Measurements from ENCODE around the gene GREB1.

Gene GREB1

DNA sequence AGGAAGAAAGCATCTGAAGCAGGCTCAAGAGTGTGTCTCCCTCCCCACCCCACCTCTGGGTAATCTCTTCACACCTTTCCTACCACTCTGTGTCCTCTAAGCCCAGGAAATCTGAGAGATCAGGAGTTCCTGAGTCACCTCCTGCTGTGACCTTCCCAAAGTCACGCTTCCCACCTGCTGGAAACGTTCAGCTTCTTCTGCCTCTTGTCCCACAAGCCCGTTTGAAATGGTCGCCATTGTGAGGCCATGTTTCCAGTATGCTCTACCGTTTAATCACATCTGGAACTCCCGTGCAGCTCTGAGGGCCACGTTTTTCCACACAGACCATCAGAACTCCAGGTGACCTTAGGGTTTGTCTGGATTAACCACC, 25.9 kb downstream of the GREB1 start:
- Histone ChIP-seq H3K27me3 (ENCODE audit: control insufficient read depth, insufficient read depth, low read length) (no peaks in the 10 kb centered on the region), H3K4me3 (ENCODE audit: low read length) (no peak overlapping the region), H3K36me3 (ENCODE audit: control insufficient read depth, insufficient read depth, low read length) (no peaks in the 10 kb centered on the region), H3K9ac (ENCODE audit: low read length) (no peak overlapping the region), H3K4me1 (ENCODE audit: control insufficient read depth, insufficient read depth, low read length) (no peaks in the 10 kb centered on the region), H3K9me3 (ENCODE audit: control insufficient read depth, low read length) (no peaks in the 10 kb centered on the region)

GRCh38 chr2:11560806-11561205, 27.0 kb downstream of the GREB1 start:
- Histone ChIP-seq H3K9ac (ENCODE audit: low read length) (no peak overlapping the region), H3K36me3 (ENCODE audit: control insufficient read depth, insufficient read depth, low read length) (no peaks in the 10 kb centered on the region), H3K4me3 (ENCODE audit: low read length) (no peak overlapping the region), H3K4me1 (ENCODE audit: control insufficient read depth, insufficient read depth, low read length) (no peaks in the 10 kb centered on the region), H3K9me3 (ENCODE audit: control insufficient read depth, low read length) (no peaks in the 10 kb centered on the region), H3K27me3 (ENCODE audit: control insufficient read depth, insufficient read depth, low read length) (no peaks in the 10 kb centered on the region)

- H3K27me3 ChIP-seq (ENCODE audit: control insufficient read depth, insufficient read depth, low read length) = no peaks in the 10 kb centered on the region
- no peaks in the 10 kb centered on the region for H3K4me1 ChIP-seq (ENCODE audit: control insufficient read depth, insufficient read depth, low read length)
- H3K9ac ChIP-seq (ENCODE audit: low read length) = no peak overlapping the region
- H3K4me3 ChIP-seq (ENCODE audit: low read length) = no peak overlapping the region
- H3K9me3 ChIP-seq (ENCODE audit: control insufficient read depth, low read length) = no peaks in the 10 kb centered on the region
- H3K36me3 ChIP-seq (ENCODE audit: control insufficient read depth, insufficient read depth, low read length) = no peaks in the 10 kb centered on the region
Measured at GRCh38 chr2:11562011-11562410, 28.2 kb downstream of the GREB1 start.

GRCh38 chr2:11562476-11562875, 28.6 kb downstream of the GREB1 start:
- Histone ChIP-seq H3K9ac (ENCODE audit: low read length) (no peak overlapping the region), H3K4me3 (ENCODE audit: low read length) (no peak overlapping the region), H3K36me3 (ENCODE audit: control insufficient read depth, insufficient read depth, low read length) (no peaks in the 10 kb centered on the region), H3K4me1 (ENCODE audit: control insufficient read depth, insufficient read depth, low read length) (no peaks in the 10 kb centered on the region), H3K27me3 (ENCODE audit: control insufficient read depth, insufficient read depth, low read length) (no peaks in the 10 kb centered on the region), H3K9me3 (ENCODE audit: control insufficient read depth, low read length) (no peaks in the 10 kb centered on the region)

DNA sequence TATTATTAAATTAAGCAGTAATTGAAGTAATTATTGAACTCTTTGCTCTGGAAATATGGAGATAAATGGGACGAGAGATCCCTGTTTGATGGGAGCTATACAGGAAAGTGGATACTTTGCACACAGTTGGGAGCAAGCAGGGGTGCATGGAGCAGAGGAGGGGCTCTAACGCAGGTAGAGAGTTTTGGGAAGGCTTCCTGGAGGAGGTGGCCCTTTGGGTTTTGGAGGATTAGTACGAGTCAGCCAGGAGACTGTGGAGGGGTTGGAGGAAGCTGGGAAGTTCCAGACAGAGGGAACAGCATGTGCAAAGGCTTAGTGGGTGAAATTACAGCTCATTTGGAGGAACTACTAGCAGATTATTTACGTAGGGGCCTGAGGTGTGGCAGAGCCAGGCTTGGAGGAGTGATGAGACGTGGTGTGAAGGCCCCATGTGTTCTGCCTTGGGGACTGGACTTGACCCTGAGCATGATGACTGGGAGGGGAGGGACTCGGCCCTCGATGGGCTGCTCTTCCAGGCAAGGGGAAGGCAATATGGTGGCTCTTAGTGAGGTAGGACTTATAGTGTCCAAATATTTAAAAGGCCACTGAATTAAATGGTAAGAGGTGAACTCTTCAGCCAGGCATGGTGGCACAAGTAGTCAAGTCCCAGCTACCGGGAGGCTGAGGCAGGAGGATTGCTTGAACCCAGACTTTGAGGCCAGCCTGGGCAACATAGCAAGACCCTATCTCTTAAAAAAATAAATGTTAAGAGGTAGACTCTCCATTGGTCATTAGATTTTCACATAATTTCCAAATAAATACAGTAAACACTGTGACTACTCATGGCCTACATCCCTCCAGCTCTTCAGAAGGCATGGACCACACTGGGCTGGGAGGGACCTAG, 30.2 kb downstream of the GREB1 start:
- H3K36me3 ChIP-seq (ENCODE audit: control insufficient read depth, insufficient read depth, low read length) = no peaks in the 10 kb centered on the region

DNA sequence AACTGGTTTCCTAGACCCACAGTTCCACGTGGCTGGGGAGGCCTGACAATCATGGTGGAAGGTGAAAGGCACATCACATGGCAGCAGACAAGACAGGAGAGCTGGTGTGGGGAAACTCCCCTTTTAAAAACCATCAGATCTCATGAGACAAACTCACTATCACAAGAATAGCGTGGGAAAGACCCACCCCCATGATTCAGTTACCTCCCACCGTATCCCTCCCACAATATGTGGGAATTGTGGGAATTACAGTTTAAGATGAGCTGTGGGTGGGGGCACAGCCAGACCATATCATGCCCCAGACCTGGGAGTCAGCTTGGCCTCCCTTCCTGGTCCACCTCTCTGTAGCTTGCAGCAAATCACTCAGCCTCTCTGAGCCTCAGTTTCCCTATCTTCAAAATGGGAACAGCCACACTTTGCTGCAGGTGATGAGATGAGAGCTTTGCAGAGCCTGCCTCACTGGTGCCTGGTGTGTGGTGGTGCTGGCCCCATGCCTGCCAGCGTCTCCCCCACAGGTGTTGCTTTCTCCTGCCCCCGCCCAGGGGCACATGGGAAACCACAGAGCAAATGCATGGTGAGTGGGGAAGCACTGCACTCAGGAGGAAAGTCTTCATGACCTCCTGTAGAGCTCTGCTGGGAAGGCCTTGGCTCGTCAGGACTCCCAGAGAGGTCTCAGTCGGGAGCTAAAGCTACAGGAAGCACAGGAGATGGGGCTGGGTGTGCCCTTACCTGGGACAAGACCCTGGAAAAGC, 31.1 kb downstream of the GREB1 start:
- H3K9ac ChIP-seq (ENCODE audit: low read length) = no peak overlapping the region
- no peaks in the 10 kb centered on the region for H3K9me3 ChIP-seq (ENCODE audit: control insufficient read depth, low read length)
- no peaks in the 10 kb centered on the region for H3K4me1 ChIP-seq (ENCODE audit: control insufficient read depth, insufficient read depth, low read length)
- H3K27me3 ChIP-seq (ENCODE audit: control insufficient read depth, insufficient read depth, low read length) = no peaks in the 10 kb centered on the region
- no peaks in the 10 kb centered on the region for H3K36me3 ChIP-seq (ENCODE audit: control insufficient read depth, insufficient read depth, low read length)
- no peak overlapping the region for H3K4me3 ChIP-seq (ENCODE audit: low read length)

More for the DNA sequence above, 30.2 kb downstream of the GREB1 start:
- Histone ChIP-seq H3K4me3 (ENCODE audit: low read length) (no peak overlapping the region), H3K9me3 (ENCODE audit: control insufficient read depth, low read length) (no peaks in the 10 kb centered on the region), H3K9ac (ENCODE audit: low read length) (no peak overlapping the region), H3K27me3 (ENCODE audit: control insufficient read depth, insufficient read depth, low read length) (no peaks in the 10 kb centered on the region), H3K4me1 (ENCODE audit: control insufficient read depth, insufficient read depth, low read length) (no peaks in the 10 kb centered on the region)

DNA sequence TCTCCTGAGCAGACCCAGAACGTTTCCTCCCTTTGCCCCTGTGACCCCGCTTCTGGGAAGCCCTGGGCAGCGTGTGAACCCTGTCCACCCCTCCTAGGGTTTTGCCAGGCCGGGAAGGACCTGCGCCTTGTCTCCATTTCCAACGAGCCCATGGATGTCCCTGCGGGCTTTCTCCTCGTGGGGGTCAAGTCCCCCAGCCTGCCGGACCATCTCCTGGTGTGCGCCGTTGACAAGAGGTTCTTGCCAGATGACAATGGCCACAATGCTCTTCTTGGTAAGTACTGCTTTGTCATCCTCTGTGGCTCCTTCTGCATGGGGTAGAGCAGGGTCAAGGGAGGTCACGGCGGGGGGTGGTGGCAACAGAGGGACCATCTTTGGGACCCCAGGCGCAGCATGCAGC, 32.5 kb downstream of the GREB1 start:
- H3K27me3 ChIP-seq (ENCODE audit: control insufficient read depth, insufficient read depth, low read length) = no peaks in the 10 kb centered on the region
- H3K9me3 ChIP-seq (ENCODE audit: control insufficient read depth, low read length) = no peaks in the 10 kb centered on the region
- H3K4me1 ChIP-seq (ENCODE audit: control insufficient read depth, insufficient read depth, low read length) = no peaks in the 10 kb centered on the region
- H3K4me3 ChIP-seq (ENCODE audit: low read length) = no peak overlapping the region
- H3K9ac ChIP-seq (ENCODE audit: low read length) = no peak overlapping the region
- no peaks in the 10 kb centered on the region for H3K36me3 ChIP-seq (ENCODE audit: control insufficient read depth, insufficient read depth, low read length)

DNA sequence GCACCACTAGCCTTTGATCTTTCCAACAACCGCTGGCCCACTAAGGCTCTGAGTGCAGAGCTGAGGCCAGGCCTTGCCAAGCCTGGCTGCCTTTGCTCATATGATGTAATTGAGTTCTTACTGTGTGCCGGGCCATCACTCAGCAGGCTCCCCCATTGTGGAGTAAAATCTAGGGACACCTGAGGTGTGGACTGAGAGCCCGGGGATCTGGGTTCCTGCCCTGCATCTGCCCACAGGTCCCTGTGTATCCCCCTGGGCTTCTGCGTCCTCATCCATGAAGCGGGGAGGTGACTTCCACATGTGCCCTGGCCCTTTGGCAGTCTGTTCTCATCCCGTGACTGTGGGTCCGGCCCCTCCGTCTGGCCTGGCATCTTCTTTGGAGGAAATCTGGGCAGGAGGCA, 33.8 kb downstream of the GREB1 start:
- Histone ChIP-seq H3K36me3 (ENCODE audit: control insufficient read depth, insufficient read depth, low read length) (no peaks in the 10 kb centered on the region), H3K4me1 (ENCODE audit: control insufficient read depth, insufficient read depth, low read length) (no peaks in the 10 kb centered on the region), H3K9me3 (ENCODE audit: control insufficient read depth, low read length) (no peaks in the 10 kb centered on the region)

DNA sequence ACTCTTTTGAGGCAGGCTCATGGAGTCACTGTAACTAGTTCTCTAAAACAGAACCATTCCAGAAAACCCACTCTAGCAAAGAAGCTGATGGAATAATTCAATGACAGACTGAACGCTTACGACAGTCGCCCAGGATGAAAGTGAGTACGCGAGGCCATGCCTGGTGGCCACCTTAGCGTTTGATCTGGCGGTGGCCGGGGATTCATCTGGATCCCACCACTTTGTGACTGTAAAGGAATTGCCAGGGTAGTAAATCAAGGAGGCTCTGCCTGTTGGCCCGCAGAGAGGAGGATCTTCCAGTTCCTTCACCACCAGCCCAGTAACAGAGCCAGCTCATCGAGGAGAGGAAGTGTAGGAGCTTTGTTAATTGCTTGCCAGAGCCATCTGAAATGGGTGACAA, 34.6 kb downstream of the GREB1 start:
- H3K27me3 ChIP-seq (ENCODE audit: control insufficient read depth, insufficient read depth, low read length) = no peaks in the 10 kb centered on the region
- H3K9ac ChIP-seq (ENCODE audit: low read length) = no peak overlapping the region
- H3K36me3 ChIP-seq (ENCODE audit: control insufficient read depth, insufficient read depth, low read length) = no peaks in the 10 kb centered on the region
- no peaks in the 10 kb centered on the region for H3K9me3 ChIP-seq (ENCODE audit: control insufficient read depth, low read length)
- no peak overlapping the region for H3K4me3 ChIP-seq (ENCODE audit: low read length)
- H3K4me1 ChIP-seq (ENCODE audit: control insufficient read depth, insufficient read depth, low read length) = no peaks in the 10 kb centered on the region

More for the DNA sequence above, 33.8 kb downstream of the GREB1 start:
- Histone ChIP-seq H3K27me3 (ENCODE audit: control insufficient read depth, insufficient read depth, low read length) (no peaks in the 10 kb centered on the region), H3K9ac (ENCODE audit: low read length) (no peak overlapping the region), H3K4me3 (ENCODE audit: low read length) (no peak overlapping the region)

DNA sequence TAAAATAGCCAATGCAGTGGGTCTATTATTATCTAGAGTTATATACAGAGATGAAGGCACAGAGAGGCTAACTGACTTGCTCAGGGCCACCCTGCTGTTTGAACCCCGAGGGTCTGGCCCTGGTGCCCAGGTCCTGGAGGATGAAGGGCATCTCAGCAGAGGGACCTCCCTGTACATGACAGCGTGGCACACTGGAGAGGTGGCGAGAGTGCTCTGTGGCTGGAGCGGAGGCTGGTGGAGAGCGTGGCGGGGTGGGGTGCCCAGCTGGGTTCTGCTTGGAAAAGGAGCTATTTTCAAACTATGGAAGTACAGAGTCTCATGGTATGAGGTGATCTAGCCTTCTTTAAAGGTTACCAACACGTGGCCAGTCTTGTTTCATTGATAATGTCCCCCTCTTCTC, 35.8 kb downstream of the GREB1 start:
- Histone ChIP-seq H3K36me3 (ENCODE audit: control insufficient read depth, insufficient read depth, low read length) (no peaks in the 10 kb centered on the region), H3K27me3 (ENCODE audit: control insufficient read depth, insufficient read depth, low read length) (no peaks in the 10 kb centered on the region), H3K9ac (ENCODE audit: low read length) (no peak overlapping the region), H3K9me3 (ENCODE audit: control insufficient read depth, low read length) (no peaks in the 10 kb centered on the region), H3K4me1 (ENCODE audit: control insufficient read depth, insufficient read depth, low read length) (no peaks in the 10 kb centered on the region), H3K4me3 (ENCODE audit: low read length) (no peak overlapping the region)

- H3K9ac ChIP-seq (ENCODE audit: low read length) = no peak overlapping the region
- no peak overlapping the region for H3K4me3 ChIP-seq (ENCODE audit: low read length)
- H3K27me3 ChIP-seq (ENCODE audit: control insufficient read depth, insufficient read depth, low read length) = no peaks in the 10 kb centered on the region
- no peaks in the 10 kb centered on the region for H3K9me3 ChIP-seq (ENCODE audit: control insufficient read depth, low read length)
- H3K36me3 ChIP-seq (ENCODE audit: control insufficient read depth, insufficient read depth, low read length) = no peaks in the 10 kb centered on the region
- no peaks in the 10 kb centered on the region for H3K4me1 ChIP-seq (ENCODE audit: control insufficient read depth, insufficient read depth, low read length)
Measured at GRCh38 chr2:11571170-11571569, 37.3 kb downstream of the GREB1 start.

DNA sequence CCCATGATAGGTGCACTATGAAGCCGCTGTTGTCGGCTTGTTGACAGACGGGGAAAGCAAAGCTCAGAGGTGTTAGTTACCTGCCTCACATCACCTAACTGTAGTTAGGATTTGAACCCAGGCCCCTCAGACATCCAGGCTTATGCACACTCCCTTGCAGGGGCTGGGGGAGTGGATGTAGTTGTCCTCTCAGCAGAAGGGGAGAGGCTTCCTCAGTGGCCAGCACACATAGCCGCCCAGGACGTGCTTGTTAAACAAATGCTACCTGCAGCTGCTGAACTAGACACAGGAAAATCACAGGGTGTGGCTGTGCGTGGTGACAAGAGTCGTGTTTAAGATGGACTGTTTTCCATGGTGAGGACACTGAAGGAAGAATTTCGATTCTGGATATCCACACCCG, 39.2 kb downstream of the GREB1 start:
- no peaks in the 10 kb centered on the region for H3K36me3 ChIP-seq (ENCODE audit: control insufficient read depth, insufficient read depth, low read length)
- no peak overlapping the region for H3K9ac ChIP-seq (ENCODE audit: low read length)
- H3K4me1 ChIP-seq (ENCODE audit: control insufficient read depth, insufficient read depth, low read length) = no peaks in the 10 kb centered on the region
- H3K4me3 ChIP-seq (ENCODE audit: low read length) = no peak overlapping the region
- no peaks in the 10 kb centered on the region for H3K9me3 ChIP-seq (ENCODE audit: control insufficient read depth, low read length)
- H3K27me3 ChIP-seq (ENCODE audit: control insufficient read depth, insufficient read depth, low read length) = no peaks in the 10 kb centered on the region

Data from mucosa of stomach (tissue), 1 donor.